MM.1S (cell line): ENCODE data around the gene PTCD3.

Experiments
- DNase-seq: peaks from one replicate; pipeline ENCODE4 v3.0.0-alpha.2; 2015
- H2AFZ ChIP-seq: fragments of 300-600 bp; sonication (generic); 2 replicates; pipeline ENCODE4 v1.6.0; 2016; ENCODE audit warnings: antibody characterized with exemption, low read length
- H3F3A ChIP-seq: fragments of 300-600 bp; sonication (generic); 2 replicates; pipeline ENCODE4 v1.6.1; 2016; ENCODE audit warnings: mild to moderate bottlenecking, antibody characterized with exemption, low read length, moderate library complexity, mixed read lengths; ENCODE audit not compliant: insufficient read depth
- H3K27ac ChIP-seq: fragments of 300-600 bp; sonication (generic); 2 replicates; pipeline ENCODE4 v1.5.1; 2016; ENCODE audit warnings: mild to moderate bottlenecking, low read length
- H3K27me3 ChIP-seq: fragments of 300-600 bp; sonication (generic); replicated peaks from 2 replicates; pipeline ENCODE4 v1.6.0; 2016; ENCODE audit warnings: low read length; ENCODE audit not compliant: insufficient read depth
- H3K36me3 ChIP-seq: fragments of 300-600 bp; sonication (generic); replicated peaks from 2 replicates; pipeline ENCODE4 v1.6.1; 2016; ENCODE audit warnings: mild to moderate bottlenecking, low read length, mixed read lengths; ENCODE audit not compliant: insufficient read depth
- H3K4me1 ChIP-seq: fragments of 300-600 bp; sonication (generic); 2 replicates; pipeline ENCODE4 v1.6.1; 2016; ENCODE audit warnings: low read length, mixed read lengths
- H3K4me2 ChIP-seq: fragments of 300-600 bp; sonication (generic); 2 replicates; pipeline ENCODE4 v1.6.0; 2016; ENCODE audit warnings: low read depth, low read length
- H3K4me3 ChIP-seq: fragments of 300-600 bp; sonication (generic); 2 replicates; pipeline ENCODE4 v1.5.1; 2016; ENCODE audit warnings: low read length, mixed read lengths
- H3K79me2 ChIP-seq: fragments of 300-600 bp; sonication (generic); 2 replicates; pipeline ENCODE4 v1.6.1; 2016; ENCODE audit warnings: mixed run types, low read length, mixed read lengths
- H3K9ac ChIP-seq: fragments of 300-600 bp; sonication (generic); 2 replicates; pipeline ENCODE4 v1.6.1; 2016; ENCODE audit warnings: low read length, mixed read lengths
- H3K9me2 ChIP-seq: fragments of 300-600 bp; sonication (generic); replicated peaks from 2 replicates; pipeline ENCODE4 v1.6.1; 2016; ENCODE audit warnings: mild to moderate bottlenecking, low read length, mixed read lengths; ENCODE audit not compliant: insufficient read depth
- H3K9me3 ChIP-seq: fragments of 300-600 bp; sonication (generic); replicated peaks from 2 replicates; pipeline ENCODE4 v1.6.1; 2016; ENCODE audit warnings: mild to moderate bottlenecking, low read length, mixed read lengths; ENCODE audit not compliant: insufficient read depth
- H4K20me1 ChIP-seq: fragments of 300-600 bp; sonication (generic); 2 replicates; pipeline ENCODE4 v1.6.1; 2016; ENCODE audit warnings: mild to moderate bottlenecking, low read length, moderate library complexity, mixed read lengths; ENCODE audit not compliant: insufficient read depth
- CTCF ChIP-seq: fragments of 300-600 bp; sonication (generic); IDR thresholded peaks from 2 replicates; pipeline ENCODE4 v1.5.1; 2016; ENCODE audit warnings: antibody characterized with exemption, low read length, mixed read lengths
- EZH2 ChIP-seq: fragments of 300-600 bp; sonication (generic); optimal IDR thresholded peaks from 2 replicates; pipeline ENCODE3; 2017; ENCODE audit warnings: low read depth, mild to moderate bottlenecking, antibody characterized with exemption, low read length, mixed read lengths
- EZH2phosphoT487 ChIP-seq: fragments of 300-600 bp; sonication (generic); IDR thresholded peaks from 2 replicates; pipeline ENCODE4 v1.6.1; 2018; ENCODE audit warnings: antibody characterized with exemption, low read length

The PTCD3 gene

DNA sequence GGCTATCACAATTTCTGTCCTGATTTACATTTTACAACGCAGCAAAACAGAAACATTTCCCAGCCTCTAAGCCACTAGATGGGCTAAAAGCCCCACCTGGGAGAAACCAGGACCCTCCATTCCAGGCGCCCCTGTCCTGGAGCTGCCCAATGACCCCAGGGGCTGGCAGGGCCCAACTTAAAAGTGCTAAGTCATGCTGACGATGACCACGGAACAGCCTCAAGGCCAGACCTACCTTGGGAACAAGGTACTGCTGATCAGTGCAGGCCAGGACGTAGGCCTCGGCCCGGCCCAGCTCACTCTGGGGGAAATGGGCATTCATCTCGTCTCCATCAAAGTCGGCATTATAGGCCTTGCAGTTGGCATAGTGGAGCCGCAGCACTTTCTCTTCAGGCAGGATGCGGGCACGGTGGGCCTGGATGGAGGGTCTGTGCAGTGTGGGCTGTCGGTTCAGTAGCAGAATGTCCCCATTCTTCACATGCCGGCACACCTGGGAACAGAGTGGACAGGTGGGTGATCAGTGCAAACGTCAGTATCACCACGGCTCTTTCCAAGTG, 36.2 kb upstream of the PTCD3 start:
- Histone ChIP-seq H3K9ac (no peak overlapping the region), H3K4me1 (peaks cover 55% of the 10 kb centered on the region), H3K4me2 (no peak overlapping the region), H3K27me3 (no peaks in the 10 kb centered on the region), H2AFZ (no peak overlapping the region), H3F3A (peaks cover 31% of the 10 kb centered on the region), H3K36me3 (0 out of 2 replicates have a peak, but pooled peaks cover 4% of the 10 kb centered on the region), H3K9me2 (no peaks in the 10 kb centered on the region), H3K27ac (no peak overlapping the region), H4K20me1 (no peaks in the 10 kb centered on the region), H3K9me3 (no peaks in the 10 kb centered on the region), H3K4me3 (no peak overlapping the region), H3K79me2 (peaks cover 13% of the 10 kb centered on the region; the same call in 1 of the 2 replicates)
- DNase-seq: no peak
- no peak for TF ChIP-seq EZH2
- no peak for TF ChIP-seq EZH2phosphoT487
- TF ChIP-seq CTCF: no peak

DNA sequence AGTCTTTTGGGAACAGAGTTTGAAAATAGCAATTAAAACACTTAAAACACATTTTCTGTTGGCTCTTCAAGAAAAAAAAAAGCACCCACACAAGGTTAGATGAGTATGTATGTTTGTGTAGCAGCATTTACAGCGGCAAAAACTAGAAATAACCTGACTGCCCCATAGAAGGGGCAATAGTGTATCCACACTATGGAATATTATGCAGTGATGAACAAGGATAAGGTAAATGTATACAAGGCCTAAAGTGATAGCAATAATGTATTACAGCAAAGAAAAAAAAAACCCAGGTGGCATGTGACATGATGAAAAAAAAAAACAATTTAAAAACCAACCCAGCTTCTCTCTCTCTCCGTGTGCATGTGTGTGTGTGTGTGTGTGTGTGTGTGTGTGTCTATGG, 35.2 kb upstream of the PTCD3 start:
- Histone ChIP-seq H3K4me3 (no peak overlapping the region), H3K9me2 (no peaks in the 10 kb centered on the region), H3K36me3 (0 out of 2 replicates have a peak, but pooled peaks cover 4% of the 10 kb centered on the region), H2AFZ (no peak overlapping the region), H3K79me2 (peaks cover 13% of the 10 kb centered on the region; the same call in 1 of the 2 replicates), H3K9ac (no peak overlapping the region), H3K4me2 (no peak overlapping the region), H3K27me3 (no peaks in the 10 kb centered on the region), H3F3A (peaks cover 21% of the 10 kb centered on the region; the same call in 1 of the 2 replicates), H3K27ac (no peak overlapping the region), H4K20me1 (no peaks in the 10 kb centered on the region), H3K4me1 (peaks cover 45% of the 10 kb centered on the region), H3K9me3 (no peaks in the 10 kb centered on the region)
- no peak for DNase-seq
- TF ChIP-seq EZH2phosphoT487: no peak
- TF ChIP-seq EZH2: no peak
- TF ChIP-seq CTCF: no peak

- Histone ChIP-seq H3K27ac (peak overlapping the region; percentile 50; the same call in 1 of the 2 replicates), H3K4me1 (peaks cover 40% of the 10 kb centered on the region), H3K79me2 (no peaks in the 10 kb centered on the region; the same call in 1 of the 2 replicates), H3K9ac (no peak overlapping the region), H3K9me2 (no peaks in the 10 kb centered on the region), H3K9me3 (no peaks in the 10 kb centered on the region), H3F3A (peaks cover 21% of the 10 kb centered on the region; the same call in 1 of the 2 replicates), H3K4me3 (no peak overlapping the region), H3K36me3 (0 out of 2 replicates have a peak, but pooled peaks cover 10% of the 10 kb centered on the region), H3K27me3 (no peaks in the 10 kb centered on the region), H2AFZ (no peak overlapping the region), H4K20me1 (no peaks in the 10 kb centered on the region), H3K4me2 (peak overlapping the region; percentile 11; the same call in 1 of the 2 replicates)
- peak; percentile 47 for DNase-seq
- TF ChIP-seq EZH2phosphoT487 (no peak), EZH2 (no peak), CTCF (no peak)
Measured at GRCh38 chr2:86072271-86072858, 33.7 kb upstream of the PTCD3 start.
